GM19324 (cell line): ENCODE measurements around the gene OXT.

Experiments
- ATAC-seq: cut with Tn5 transposase; IDR thresholded peaks from one replicate; pipeline ENCODE4 v1.9.1; 2021; ENCODE audit warnings: mild to moderate bottlenecking, moderate library complexity; ENCODE audit not compliant: unreplicated experiment, low FRiP score

The OXT gene

DNA sequence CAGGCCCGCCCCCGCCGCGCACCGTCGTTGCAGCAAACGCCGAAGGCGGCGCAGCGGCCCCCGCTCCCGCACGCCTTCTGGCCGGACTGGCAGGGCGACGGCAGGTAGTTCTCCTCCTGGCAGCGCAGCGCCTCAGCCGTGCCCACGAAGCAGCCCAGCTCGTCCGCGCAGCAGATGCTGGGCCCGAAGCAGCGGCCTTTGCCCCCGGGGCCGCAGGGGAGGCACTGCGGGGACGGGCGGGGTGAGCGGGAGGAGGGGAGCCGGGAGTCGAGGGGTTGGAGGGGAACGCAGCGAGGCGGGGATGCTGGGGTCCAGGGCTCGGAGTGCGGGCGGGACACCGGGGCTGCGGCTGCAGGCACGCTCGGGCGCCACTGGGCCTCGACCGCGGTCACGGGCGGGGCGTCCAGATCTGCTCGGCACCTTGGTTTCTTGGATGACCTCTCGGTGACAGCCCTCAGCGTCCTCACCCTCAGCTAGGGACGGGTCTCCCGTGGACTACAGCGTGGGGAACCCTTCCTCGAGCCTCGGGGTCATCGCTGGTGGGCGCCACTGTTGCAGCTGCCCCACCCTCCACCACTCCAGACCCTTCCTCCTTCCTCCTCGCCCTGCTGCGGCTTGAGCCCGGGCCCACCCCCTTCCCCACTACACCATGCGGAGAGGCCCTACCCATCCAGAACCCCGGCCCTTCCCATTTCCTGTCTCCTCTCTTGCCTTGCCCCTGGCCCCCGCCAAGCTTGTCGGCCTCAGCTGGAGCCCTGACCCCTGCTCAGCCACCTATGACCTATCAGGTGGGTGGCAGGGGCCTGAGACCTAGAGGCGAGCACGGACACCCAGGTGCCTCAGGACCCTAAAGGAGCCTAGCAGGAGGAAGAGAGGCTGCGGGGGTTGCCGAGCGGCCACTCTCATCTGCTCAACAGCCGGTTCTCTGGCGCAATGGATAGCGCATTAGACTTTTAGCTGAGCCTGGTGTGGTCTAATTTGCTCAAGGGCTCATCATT, 11.8 kb downstream of the OXT start:
- ATAC-seq: no peak

DNA sequence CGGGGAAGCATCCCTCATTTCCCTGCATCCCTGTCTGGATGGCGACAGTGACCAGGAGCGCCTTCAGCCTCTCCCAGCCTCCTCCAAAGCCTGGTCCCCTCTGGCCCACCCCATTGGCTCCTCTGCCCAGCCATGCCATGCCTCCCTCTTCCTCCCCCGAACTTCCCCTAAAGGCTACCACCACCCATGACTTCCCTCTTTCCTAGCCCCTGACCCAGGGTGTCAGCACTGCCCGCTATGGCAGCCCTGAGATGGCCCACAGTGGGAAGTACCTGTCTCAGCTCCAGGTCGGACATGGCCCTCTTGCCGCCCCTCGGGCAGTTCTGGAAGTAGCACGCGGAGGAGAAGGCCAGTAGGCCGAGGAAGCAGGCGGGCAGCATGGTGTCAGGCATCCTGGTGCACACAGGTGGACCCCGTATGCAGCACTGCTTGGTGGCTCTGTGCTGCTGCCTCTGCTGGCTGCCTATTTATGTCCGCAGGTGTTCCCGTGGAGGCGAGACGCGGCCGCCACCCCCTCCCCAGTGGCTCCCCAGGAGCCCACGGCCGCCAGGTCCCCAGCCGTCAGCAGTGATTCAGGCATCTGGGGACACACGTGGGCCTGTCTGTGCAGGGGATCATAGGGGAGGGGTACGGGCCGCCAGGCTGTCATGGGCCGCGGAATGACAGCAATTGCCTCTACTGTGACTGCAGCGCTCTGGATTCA, 13.0 kb downstream of the OXT start, which contains the start of gene AVP:
Gene AVP, minus strand, starts transcription at position 442 of the 703 bp plus-strand sequence. Its CDS starts 50 bp downstream, at position 392.
- ATAC-seq: no peak

DNA sequence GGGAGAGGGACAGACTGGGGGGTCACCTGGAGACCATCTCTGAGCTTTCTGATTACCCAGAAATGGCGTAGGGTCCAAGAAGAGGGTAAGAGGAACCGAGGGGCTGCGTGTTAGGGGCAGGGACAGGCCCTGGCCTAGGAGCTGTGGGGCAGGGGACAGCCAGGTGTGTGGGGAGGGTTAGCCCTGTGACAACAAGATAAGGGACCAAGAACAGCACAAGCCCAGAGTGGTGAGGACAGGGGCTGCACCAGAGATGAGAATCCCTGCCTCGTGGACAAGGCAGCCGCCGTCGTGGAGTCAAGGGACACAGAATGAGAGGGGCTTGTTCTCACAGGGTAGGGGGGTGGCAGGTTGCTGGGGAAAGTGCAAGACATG, 13.6 kb downstream of the OXT start:
- ATAC-seq: no peak

GRCh38 chr20:3085571-3086072, 14.2 kb downstream of the OXT start:
- ATAC-seq: no peak

- no peak for ATAC-seq
Measured at GRCh38 chr20:3088031-3088430, 16.6 kb downstream of the OXT start.

- no peak for ATAC-seq
Measured at GRCh38 chr20:3090565-3090964, 19.1 kb downstream of the OXT start.

DNA sequence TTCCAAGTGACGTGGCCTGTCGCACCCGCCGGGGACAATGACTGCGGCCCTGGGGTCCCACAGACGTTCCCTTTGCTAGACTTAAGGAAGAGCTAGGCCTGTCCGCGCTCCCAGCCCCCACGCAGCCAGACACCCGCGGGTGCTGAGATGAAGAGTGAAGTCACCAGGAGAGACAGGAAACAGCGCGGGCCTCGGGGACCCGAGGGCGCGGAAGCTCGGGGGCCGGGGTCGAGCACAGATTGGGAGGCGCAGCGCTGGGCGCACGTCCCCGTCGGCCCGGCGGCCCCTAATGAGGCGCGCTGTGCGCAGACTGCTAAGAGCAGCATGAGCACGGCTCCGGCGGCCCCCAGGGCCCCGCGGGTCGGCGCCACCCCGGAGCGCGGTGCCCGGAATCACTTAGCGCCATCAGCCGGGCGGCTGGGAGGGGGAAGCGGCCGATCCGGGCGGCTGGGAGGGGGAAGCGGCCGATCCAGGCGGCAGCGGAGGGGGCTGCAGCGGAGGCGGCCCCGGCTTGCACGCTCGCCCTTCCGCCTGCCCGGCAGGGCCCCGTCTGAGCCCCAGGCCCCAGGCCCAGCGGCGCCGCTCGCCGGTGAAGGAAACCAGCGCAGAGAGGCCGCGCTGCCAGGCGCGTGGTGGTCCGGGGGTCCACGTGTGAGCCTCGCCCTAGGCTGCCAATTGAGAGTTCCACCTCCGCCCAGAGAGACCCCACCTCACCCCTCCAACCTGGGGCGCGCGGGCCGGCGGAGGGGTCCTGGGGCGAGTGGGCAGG, 21.4 kb downstream of the OXT start:
- no peak for ATAC-seq

- ATAC-seq: no peak
Measured at GRCh38 chr20:3093861-3094361, 22.5 kb downstream of the OXT start.

DNA sequence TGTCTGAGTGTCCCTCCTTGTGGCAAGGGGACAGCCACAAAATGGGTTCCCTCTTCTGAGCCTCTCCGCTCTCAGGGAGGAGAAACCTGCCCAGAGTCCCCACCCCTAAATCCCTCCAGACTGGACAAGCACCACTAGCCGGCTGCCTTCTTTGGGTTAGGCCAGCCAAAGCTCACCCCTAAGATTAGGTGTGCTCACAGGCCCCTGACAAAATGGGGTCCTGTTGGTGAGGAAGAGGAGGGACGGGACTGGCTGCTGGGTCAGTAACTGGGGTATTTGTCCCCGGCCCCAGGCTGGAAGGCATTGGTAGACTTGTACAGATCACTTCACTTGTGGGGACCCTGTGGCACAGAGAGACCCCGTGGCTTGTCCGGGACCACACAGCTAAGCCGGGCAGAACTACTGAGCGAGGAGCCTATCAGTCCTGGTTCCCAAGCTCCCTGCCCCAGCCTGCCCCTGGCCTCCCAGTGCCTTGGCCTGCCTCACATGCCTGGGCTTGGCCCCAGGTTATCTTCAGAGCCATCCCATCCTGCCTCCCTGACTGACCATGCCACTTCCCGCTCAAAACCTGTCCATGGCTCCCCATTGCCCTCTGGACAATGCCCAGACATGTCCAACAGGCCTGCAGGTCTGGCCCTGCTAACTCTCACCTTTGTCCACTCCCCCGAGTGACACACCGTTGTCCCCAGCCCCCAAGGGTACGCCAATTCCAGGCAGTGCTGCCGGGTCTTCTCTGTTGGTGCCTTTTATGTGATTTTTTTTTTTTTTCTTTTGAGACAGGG, 23.6 kb downstream of the OXT start:
- ATAC-seq: no peak

DNA sequence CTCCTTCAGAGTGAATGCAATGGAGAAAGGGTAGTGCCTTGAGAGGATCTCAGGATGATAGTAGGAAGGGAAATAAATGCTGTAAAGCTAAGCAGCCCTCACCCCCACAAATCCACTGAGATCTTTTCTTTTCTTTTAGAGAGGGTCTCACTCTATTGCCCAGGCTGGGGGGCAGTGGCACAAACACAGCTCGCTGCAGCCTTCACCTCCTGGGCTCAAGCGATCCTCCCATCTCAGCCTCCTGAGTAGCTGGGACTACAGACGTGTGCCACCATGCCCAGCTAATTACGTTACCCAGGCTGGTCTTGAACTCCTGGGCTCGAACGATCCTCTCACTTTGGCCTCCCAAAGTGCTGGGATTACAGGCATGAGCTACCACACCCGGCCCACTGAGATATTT, 29.1 kb downstream of the OXT start:
- no peak for ATAC-seq

DNA sequence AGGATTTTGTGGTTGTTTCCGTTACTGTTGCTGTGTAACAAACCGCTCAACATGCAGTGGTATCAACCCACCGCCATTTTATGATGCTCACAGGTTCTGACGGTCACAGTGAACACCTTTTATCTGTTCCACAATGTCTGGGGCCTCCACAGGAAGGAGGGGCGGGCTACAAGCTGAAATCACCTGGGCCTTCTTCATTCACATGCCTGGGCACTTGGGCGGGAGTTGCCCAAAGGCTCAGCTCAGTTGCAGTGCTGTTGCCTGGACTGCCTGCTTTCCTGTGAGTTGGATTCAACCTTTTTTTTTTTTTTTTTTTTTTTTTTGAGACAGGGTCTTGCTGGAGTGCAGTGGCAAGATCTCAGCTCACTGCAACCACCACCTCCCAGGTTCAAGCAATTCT, 29.8 kb downstream of the OXT start:
- ATAC-seq: no peak

DNA sequence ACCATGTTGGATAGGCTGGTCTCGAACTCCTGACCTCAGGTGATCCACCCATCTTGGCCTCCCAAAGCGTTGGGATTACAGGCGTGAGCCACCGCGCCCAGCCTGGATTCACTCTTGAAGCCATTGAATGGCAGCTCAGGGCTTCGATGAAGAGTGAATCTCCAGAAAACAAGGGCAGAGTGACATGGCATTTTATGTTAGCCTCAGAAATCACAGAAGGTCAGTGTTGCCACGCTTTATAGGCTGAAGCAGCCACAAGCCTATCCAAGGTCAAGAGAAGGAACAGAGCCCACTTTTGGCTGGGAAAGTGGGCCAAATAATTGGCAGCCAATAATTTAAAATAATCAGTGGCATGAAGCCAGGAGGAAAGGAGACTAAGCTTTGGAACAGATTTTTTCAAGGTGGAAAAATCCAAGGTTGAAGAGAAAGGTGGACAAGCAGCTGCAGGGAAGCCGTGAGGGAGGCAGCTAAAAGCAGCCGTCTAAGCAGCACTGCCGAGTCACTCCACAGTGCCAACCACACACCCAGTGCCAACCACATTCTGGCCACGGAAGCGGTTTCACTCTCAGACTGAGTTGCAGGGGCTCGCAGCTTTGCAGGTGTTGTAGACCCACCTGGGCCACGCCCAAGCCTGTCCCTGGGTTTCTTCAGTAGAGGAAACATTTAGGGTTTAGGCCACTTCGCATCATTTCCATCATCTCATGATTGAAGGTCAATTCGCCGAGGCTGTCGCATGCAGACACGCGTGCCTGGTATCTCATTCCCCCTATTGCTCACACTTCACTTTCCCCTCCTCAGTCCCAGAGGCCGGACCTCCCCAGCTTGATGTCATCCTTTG, 30.5 kb downstream of the OXT start:
- no peak for ATAC-seq

- no peak for ATAC-seq
Measured at GRCh38 chr20:3102575-3103368, 31.4 kb downstream of the OXT start.

GRCh38 chr20:3103369-3104032, 32.1 kb downstream of the OXT start:
- ATAC-seq: no peak

GRCh38 chr20:3105256-3106137, 34.1 kb downstream of the OXT start:
- no peak for ATAC-seq

- ATAC-seq: no peak
Measured at GRCh38 chr20:3106185-3106584, 34.8 kb downstream of the OXT start.
